ENCODE results near the gene KRT72.

KRT72 gene

GRCh38 chr12:52575948-52576347 is 25.3 kb downstream of the KRT72 start:
- DNase-seq, result no peak

GRCh38 chr12:52575256-52575655 is 26.0 kb downstream of the KRT72 start:
- DNase-seq, result no peak

GRCh38 chr12:52573743-52574142 is 27.5 kb downstream of the KRT72 start, which contains the start of gene KRT74:
Gene KRT74, minus strand, starts transcription at chr12:52573843. Its CDS starts 66 bp downstream, at chr12:52573777.
- no peak for DNase-seq

DNA sequence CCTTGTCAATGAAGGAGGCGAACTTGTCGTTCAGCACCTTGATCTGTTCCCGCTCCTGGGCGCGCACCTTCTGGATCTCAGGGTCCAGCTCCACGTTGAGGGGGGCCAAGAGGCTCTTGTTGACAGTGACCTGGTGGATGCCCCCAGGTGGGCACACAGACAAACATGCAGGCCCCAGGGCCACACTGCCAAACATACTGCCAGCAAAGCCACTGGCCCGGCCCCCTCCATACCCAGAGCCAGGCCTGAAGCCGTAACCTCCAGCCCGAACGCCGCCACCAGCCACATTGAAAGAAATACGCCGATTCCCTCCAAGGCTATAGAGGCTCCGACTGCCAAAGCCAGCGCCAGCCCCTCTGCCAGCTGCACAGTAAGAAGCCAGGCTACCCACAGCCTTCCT is 28.0 kb downstream of the KRT72 start:
- DNase-seq, result no peak

DNA sequence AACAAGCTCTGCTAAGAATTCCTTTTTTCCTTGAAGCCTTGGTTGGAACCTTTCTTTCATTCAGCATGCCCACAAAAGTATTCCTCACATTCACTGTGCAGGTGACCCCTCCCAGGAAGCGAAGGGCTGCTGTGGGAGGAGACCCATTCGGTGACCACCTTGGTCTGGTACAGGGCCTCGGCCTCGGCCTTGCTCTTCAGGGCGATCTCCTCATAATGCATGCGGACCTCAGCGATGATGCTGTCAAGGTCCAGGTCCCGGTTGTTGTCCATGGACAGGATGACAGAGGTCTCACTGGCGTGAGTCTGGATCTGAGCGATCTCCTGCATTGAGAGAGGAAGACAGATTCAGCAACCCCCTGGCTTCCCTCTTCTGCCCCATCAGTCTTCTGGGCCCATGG is 30.8 kb downstream of the KRT72 start:
- DNase-seq, result no peak

DNA sequence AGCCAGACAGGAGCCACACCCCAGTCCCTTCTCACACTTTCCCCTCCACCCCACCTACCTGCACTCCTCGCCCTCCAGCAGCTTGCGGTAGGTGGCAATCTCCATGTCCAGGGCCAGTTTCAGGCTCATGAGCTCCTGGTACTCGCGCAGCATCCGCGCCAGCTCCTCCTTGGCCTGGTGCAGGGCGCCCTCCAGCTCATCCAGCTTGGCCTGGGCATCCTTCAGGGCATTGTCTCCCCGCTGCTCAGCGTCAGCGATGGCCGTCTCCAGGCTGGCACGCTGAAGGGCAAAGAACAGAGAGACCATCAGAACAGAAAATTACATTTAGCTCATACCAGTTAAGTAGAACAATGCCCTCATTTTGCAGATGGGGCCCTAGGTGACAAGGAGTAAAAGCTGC is 33.2 kb downstream of the KRT72 start:
- no peak for DNase-seq

DNA sequence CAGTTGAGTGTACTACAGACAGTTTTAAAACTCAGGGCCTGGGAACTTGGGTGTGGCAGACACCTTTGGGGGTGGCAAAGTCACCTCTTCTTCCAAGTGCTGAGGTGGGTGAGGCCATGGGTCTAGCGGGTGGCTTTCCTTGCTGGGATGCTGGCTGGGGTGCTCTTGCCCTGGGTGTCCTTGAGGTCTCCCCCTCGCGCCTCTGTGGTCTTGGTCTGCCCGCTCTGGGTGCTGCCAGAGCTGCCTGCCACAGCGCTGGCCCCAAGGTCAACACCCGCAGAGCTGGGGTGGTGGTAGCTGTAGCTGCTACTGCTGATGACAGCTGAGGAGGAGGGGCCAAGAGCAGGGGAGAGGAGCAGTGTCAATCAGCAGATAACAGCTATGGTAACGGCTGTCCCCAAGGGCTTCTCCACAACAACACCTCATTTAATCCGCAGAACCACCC is 34.4 kb downstream of the KRT72 start:
- peak in 1 of 2 experiments; percentile 8 for DNase-seq

DNA sequence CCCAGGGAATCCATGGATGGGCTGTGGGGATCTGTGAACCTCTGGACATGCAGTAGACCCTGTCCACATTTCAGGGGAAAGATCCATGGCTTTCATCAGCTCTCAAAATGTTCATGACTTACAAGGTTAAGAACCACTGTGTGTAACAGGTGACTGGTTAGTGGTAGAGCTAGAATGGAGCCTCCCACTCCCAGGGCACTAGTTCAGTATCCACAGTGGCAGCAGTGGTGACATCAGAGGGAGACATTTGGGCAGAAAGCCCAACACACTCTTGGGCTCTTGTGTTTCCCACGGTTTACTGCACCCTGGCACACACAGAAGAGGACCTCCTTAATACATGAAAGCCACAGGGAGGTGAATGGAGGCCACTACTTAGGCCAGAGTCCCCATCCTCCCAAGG is 36.7 kb downstream of the KRT72 start:
- no peak for DNase-seq

- DNase-seq, result no peak
Observed at GRCh38 chr12:52561880-52562449, 39.3 kb downstream of the KRT72 start.

- DNase-seq, result no peak
Observed at GRCh38 chr12:52559979-52560378, 41.3 kb downstream of the KRT72 start.

DNA sequence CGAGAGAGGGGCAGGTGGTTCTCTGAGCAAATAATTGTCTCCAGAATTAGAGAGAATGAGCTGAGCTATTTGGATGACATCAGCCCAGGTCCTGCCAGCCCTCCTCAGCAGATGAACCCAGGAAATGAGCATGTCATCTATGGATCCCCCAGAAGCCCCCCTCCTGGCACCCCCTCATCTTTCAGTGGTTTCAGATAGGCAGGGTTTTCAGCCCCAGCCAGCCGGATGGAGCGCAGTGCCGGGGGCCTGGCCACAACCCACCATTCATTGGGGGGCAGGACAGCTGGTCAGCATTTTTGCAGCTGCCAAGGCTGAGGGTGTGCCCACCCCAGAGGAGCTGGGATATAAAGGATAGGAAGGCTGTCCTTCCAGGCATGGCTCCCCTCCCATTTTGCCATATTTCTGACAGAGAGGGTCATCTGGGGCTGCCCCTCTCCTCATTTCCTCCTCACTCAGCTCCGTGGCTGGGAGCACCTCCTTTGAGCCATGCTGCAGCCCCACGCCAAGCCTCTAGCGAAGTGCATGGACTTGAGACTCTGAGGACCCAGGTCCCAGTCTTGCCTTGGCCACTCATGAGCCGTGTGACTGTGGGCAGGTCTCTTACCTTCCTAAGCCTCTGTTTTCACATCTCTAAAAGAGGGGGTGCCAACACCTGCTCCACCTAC is 42.4 kb downstream of the KRT72 start:
- DNase-seq, result no peak

DNA sequence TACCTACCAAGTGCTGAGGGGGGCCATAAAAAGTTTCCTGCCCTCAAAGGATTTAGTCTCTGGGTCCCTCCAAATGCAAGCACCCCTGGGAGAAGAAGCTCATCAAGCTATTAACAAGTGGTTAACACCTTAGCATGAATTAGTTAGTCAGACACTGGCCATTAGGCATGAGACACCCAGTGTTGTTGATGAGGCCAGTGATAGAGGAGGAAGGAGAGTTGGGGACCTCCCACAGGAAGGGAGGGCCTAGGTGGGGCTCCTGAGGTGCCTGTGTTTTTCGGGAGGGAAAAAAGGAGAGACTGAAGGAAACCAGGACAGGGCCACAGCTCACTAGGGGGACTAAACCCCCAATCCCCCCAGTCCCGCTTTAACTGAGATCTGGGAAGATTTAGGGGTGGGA is 43.8 kb downstream of the KRT72 start:
- no peak for DNase-seq

- no peak for DNase-seq
Observed at GRCh38 chr12:52555577-52555976, 45.7 kb downstream of the KRT72 start.

- no peak for DNase-seq
Observed at GRCh38 chr12:52552681-52553195, 48.5 kb downstream of the KRT72 start, which contains the start of gene KRT71. Gene KRT71, minus strand, starts transcription at chr12:52553145. Its CDS starts 68 bp downstream, at chr12:52553077.

DNA sequence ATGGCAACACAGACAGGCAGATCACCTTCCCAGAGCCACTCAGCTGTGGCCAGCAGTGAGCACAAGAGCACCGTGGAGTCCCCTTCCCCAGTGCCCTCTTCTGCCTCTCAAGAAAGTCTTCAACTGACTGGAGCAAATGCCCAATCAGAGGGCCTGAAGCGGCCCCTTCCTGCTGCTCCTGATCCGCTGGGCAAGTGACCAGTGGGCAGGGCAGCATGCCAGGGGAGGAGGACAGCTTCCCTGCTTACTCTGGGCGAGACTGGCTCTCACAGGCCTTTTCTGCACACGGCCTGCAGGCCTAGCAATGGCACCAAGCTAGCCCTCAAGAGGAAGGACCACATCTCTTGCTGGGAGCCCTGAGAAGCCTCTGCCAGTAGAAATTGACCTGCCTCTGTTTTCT is 49.2 kb downstream of the KRT72 start:
- DNase-seq, result no peak

DNA sequence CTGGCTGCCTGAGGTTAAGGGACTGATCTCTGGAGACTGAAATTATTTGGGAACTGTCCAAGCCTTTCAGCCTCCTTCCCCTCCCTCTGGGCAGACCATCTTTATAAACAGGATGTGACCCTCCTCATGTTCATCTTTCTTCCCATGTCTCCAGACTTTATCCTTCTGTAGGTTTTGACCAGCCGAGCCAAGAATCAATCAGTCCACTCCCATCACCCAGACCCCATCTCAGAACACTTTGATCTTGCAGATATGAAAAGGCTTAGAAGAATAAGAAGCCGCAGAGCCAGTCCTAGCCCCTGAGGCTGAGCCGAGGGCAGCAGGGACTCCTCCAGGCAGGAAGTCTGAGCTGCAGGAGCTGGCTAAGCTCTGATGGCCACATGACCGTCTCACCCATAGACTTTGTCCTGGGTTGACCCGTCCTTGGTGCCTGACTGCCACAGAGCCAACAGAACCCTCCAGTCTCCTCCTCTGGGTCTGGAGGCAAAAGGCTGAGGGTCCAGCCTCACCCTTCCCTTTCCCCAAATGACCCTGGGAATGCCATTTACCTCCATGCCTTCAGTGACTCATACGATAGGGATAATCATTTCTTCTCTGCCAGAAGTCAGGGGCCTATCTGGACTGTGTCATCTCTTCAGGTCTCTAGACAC is 49.9 kb downstream of the KRT72 start:
- no peak for DNase-seq

GRCh38 chr12:52546126-52546525 is 55.1 kb downstream of the KRT72 start:
- DNase-seq, result no peak

GRCh38 chr12:52543985-52544883 is 57.0 kb downstream of the KRT72 start:
- DNase-seq, result no peak

GRCh38 chr12:52542785-52543318 is 58.4 kb downstream of the KRT72 start:
- no peak for DNase-seq

DNA sequence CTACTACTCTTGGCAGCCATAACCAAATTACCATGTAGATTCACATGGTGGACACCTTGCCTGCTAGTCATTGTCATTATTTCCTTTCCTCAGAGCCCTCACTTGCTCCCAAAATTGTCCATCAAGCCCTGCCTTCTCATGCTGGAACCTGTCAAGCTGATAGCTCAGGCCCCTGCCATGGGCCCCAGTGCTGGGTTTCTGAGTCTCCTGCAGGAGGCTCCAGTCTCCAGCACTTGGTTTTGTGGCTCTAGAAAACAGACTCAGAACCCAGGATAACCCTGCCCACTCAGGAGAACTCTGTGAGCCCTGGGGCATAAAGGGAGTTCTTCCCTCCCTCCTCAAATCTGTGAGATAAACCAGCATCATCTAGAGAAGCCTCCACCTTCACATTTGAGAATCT is 59.1 kb downstream of the KRT72 start:
- no peak for DNase-seq

GRCh38 chr12:52541709-52542108 is 59.6 kb downstream of the KRT72 start:
- no peak for DNase-seq

DNA sequence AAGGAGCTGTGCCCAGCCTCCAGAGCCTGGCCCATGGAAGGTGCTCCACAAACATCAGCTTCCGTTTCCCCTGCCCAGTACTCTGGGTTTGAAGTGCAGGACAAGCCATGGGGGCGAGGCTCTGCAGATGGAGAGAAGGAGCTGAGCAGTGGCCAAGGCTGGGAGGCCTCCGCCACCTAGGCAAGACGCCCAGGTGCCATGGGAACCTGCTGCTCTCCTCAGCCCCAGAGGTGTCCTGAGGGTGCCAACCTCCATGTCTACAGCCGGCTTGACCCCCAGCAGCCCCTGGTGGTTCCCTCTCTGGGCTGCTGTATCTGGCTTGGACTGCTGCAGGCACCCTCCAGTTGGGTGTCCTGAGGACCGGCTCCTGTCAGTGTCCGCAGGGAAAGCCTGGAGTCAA is 60.7 kb downstream of the KRT72 start:
- DNase-seq, result no peak

DNA sequence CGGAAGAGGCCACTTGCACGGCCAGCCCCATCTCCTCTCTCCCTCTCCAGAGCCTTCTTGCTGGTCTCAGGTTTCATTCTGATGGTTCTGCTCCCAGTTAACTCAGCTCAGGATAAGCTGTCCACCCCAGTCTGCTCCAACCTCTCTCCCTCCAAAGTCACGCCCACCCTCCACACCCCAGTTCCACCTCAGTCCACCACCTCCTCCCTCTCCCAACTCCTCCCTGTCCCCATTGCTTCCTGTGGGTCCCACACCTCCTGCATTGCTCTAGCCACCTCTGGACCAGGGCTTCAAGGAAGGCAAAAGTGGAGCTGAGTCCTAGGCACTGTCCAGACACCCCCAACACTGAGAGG is 61.5 kb downstream of the KRT72 start:
- no peak for DNase-seq
